Fibroblast of lung (primary cell): Measurements from ENCODE around the gene UBXN10. TPM values are rescaled to one million over a fixed set of nuclear protein-coding genes. Genes with fewer than 3 reads are reported as not detected.

Source experiments
- DNase-seq, 2 donors: peaks; one replicate each; pipeline versions ENCODE4 v3.0.0 to v3.0.0-alpha.2; 2010; ENCODE audit warnings: low read depth in 2 of 2
- H2AFZ ChIP-seq: 2 replicates; pipeline ENCODE4 v1.5.1; 2012; ENCODE audit warnings: low read length, control low read depth, inconsistent platforms
- H3K27ac ChIP-seq: 2 replicates; pipeline ENCODE4 v1.5.1; 2011; ENCODE audit warnings: low read length, control low read depth; ENCODE audit not compliant: insufficient read depth
- H3K27me3 ChIP-seq: 2 replicates; pipeline ENCODE4 v1.5.1; 2011; ENCODE audit warnings: mild to moderate bottlenecking, low read length; ENCODE audit not compliant: control insufficient read depth, insufficient read depth
- H3K36me3 ChIP-seq: 2 replicates; pipeline ENCODE4 v1.5.1; 2011; ENCODE audit warnings: low read length; ENCODE audit not compliant: control insufficient read depth, insufficient read depth
- H3K4me1 ChIP-seq: 2 replicates; pipeline ENCODE4 v1.5.1; 2011; ENCODE audit warnings: low read length; ENCODE audit not compliant: control insufficient read depth, insufficient read depth; ENCODE audit errors: extremely low read depth
- H3K4me2 ChIP-seq: 2 replicates; pipeline ENCODE4 v1.5.1; 2011; ENCODE audit warnings: low read length, control low read depth; ENCODE audit not compliant: insufficient read depth; ENCODE audit errors: extremely low read depth
- H3K4me3 ChIP-seq, 4 experiments: fragments of 200-600 bp in 1 of 4; sonication (generic) in 1 of 4; replicated peaks in 1 of 4; 2 replicates each; pipeline ENCODE4 v1.5.1; 2011 to 2016; ENCODE audit warnings: low read length in 4 of 4, low read depth in 3 of 4, mild to moderate bottlenecking in 3 of 4, control low read depth in 2 of 4, inconsistent platforms in 1 of 4, mixed read lengths in 1 of 4; ENCODE audit not compliant: insufficient read depth in 1 of 4; ENCODE audit errors: control extremely low read depth in 1 of 4
- H3K79me2 ChIP-seq: 2 replicates; pipeline ENCODE4 v1.5.1; 2012; ENCODE audit warnings: mild to moderate bottlenecking, low read length, inconsistent platforms; ENCODE audit not compliant: control insufficient read depth, insufficient read depth
- H3K9ac ChIP-seq: 2 replicates; pipeline ENCODE4 v1.5.1; 2011; ENCODE audit warnings: mild to moderate bottlenecking, low read length, control low read depth; ENCODE audit not compliant: insufficient read depth
- H3K9me3 ChIP-seq: 2 replicates; pipeline ENCODE4 v1.5.1; 2012; ENCODE audit warnings: low read depth, low read length; ENCODE audit not compliant: control insufficient read depth, insufficient read depth
- H4K20me1 ChIP-seq: 2 replicates; pipeline ENCODE4 v1.5.1; 2011; ENCODE audit warnings: low read length; ENCODE audit not compliant: control insufficient read depth, insufficient read depth; ENCODE audit errors: extremely low read depth
- EZH2 ChIP-seq: IDR thresholded peaks from 2 replicates; pipeline ENCODE4 v1.5.1; 2012; ENCODE audit warnings: low read length, control low read depth, mild to moderate bottlenecking; ENCODE audit errors: missing control alignments
- polyA plus RNA-seq, 2 donors: library from polyadenylated mRNA; depleted of rRNA in 1 of 2; stranded (reverse) in 1 of 2; unstranded in 1 of 2; fragments of >200 nt; gene quantifications; 2 replicates each; pipeline ENCODE4 v1.2.1, GENCODE V29; 2011 to 2012; ENCODE audit warnings: missing spikeins in 1 of 2
- total RNA-seq: library from RNA; depleted of rRNA; stranded (reverse); fragments of >200 nt; gene quantifications from 2 replicates; pipeline ENCODE4 v1.2.1, GENCODE V29; 2014
- TF ChIP-seq, protein P1 (sequence below), 2 donors: IDR thresholded peaks in 1 of 2; conservative IDR thresholded peaks in 1 of 2; 1 replicate in 1 of 2; 2 replicates in 1 of 2; pipeline ENCODE4 v1.5.1; 2011 to 2012; ENCODE audit warnings: low read length in 2 of 2, control low read depth in 1 of 2, inconsistent platforms in 1 of 2, low read depth in 1 of 2, mild to moderate bottlenecking in 1 of 2

UBXN10 gene
- total and polyA plus RNA-seq, 2 donors (not counting 1 experiment from before 2014, with no cell fraction given): 0.33 TPM; not detected in 1

DNA sequence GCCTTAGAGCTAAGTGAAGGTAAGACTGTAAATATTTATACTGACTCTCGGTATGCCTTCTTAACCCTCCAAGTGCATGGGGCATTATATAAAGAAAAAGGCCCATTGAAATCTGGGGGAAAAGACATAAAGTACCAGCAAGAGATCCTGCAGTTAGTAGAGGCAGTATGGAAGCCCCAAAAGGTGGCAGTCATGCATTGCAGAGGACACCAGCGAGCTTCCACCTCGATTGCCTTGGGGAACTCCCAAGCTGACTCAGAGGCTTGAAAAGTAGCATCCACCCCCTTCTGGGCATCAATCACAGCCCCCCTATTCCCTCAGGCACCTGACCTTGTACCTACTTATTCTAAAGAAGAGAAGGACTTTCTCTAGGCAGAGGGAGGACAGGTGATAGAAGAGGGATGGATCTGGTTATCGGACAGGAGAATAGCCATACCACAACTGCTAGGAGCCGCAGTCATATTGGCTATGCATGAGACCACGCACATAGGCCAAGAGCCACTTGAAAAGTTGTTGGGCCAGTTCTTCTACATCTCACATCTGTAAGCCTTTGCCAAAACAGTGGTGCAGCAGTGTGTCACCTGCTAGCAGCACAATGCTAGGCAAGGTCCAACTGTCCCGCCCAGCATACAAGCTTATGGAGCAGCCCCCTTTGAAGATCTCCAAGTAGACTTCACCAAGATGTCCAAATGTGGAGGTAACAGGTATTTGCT lies 27.4 kb upstream of the UBXN10 start:
- Histone ChIP-seq H3K36me3 (no peaks in the 10 kb centered on the region), H3K4me3 (no peak overlapping the region), H3K4me2 (no peak overlapping the region), H3K27me3 (no peaks in the 10 kb centered on the region), H4K20me1 (no peaks in the 10 kb centered on the region), H3K79me2 (no peaks in the 10 kb centered on the region), H3K27ac (no peak overlapping the region), H3K9me3 (no peaks in the 10 kb centered on the region), H3K4me1 (no peaks in the 10 kb centered on the region), H3K9ac (no peak overlapping the region), H2AFZ (no peak overlapping the region)
- TF ChIP-seq EZH2: no peak
- TF ChIP-seq, protein P1, sequence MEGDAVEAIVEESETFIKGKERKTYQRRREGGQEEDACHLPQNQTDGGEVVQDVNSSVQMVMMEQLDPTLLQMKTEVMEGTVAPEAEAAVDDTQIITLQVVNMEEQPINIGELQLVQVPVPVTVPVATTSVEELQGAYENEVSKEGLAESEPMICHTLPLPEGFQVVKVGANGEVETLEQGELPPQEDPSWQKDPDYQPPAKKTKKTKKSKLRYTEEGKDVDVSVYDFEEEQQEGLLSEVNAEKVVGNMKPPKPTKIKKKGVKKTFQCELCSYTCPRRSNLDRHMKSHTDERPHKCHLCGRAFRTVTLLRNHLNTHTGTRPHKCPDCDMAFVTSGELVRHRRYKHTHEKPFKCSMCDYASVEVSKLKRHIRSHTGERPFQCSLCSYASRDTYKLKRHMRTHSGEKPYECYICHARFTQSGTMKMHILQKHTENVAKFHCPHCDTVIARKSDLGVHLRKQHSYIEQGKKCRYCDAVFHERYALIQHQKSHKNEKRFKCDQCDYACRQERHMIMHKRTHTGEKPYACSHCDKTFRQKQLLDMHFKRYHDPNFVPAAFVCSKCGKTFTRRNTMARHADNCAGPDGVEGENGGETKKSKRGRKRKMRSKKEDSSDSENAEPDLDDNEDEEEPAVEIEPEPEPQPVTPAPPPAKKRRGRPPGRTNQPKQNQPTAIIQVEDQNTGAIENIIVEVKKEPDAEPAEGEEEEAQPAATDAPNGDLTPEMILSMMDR (conservative IDR thresholded peaks at IDR 0.05 in 1 of 2, IDR thresholded peaks at IDR 0.05 in 1 of 2; ENCODE audit: low read depth in 1 of 2, low read length in 2 of 2): no peak
- DNase-seq: no peak

DNA sequence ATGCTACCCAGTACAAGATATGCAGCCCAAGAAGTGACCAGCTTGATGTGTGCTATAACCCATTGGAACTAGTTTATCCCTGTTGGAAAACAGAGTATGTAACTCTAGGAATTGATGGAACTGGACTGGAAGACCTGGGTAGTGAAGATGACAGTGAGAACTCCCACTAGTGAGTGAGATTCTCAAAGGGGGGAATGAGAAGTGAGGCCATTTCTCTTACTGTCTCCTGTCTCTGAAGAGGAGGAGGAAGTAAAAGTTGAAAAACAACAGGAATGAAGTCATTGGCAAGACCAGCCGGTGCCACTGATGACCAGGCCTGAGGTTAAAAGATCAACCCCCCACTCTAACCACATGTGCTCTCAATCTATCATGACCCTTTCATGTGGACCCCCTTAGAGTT lies 25.9 kb upstream of the UBXN10 start:
- Histone ChIP-seq H3K4me3 (no peak overlapping the region), H2AFZ (no peak overlapping the region), H3K4me2 (no peak overlapping the region), H3K27me3 (no peaks in the 10 kb centered on the region), H3K36me3 (no peaks in the 10 kb centered on the region), H3K79me2 (no peaks in the 10 kb centered on the region), H3K9me3 (no peaks in the 10 kb centered on the region), H3K27ac (no peak overlapping the region), H3K9ac (no peak overlapping the region), H4K20me1 (no peaks in the 10 kb centered on the region), H3K4me1 (no peaks in the 10 kb centered on the region)
- TF ChIP-seq EZH2: no peak
- TF ChIP-seq, protein P1 (conservative IDR thresholded peaks at IDR 0.05 in 1 of 2, IDR thresholded peaks at IDR 0.05 in 1 of 2; ENCODE audit: low read depth in 1 of 2, low read length in 2 of 2): no peak
- DNase-seq: peak; percentile 12 to 25

DNA sequence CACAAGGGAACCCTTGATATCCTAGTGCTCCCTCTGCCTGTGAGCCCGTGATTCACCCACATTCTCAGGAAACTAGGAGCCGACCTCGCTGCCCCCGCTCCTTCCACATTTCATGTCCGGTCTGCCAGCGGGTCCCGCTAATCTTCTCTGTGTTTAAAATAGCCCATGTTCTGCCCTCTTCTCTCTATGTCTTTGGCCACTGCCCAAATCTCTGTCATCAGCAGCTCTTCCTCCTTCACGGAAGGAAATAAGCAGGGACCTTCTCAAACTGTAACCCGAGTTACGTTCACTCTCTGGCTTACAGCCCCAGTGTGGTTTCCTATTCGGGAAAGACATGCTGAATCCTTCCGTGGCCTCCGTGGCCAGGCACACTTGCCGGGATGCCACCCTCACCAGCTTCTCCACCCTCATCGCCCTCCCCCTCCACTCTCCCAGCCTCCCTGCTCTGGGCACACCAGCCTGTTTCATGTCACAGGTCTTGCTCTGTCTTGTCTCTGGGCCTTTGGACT lies 21.1 kb upstream of the UBXN10 start:
- H2AFZ ChIP-seq: no peak overlapping the region
- H3K27ac ChIP-seq: no peak overlapping the region
- peaks cover 8% of the 10 kb centered on the region for H3K27me3 ChIP-seq
- H3K9me3 ChIP-seq: no peaks in the 10 kb centered on the region
- no peak overlapping the region for H3K4me2 ChIP-seq
- H3K4me1 ChIP-seq: no peaks in the 10 kb centered on the region
- no peak overlapping the region for H3K4me3 ChIP-seq
- no peak for TF ChIP-seq EZH2
- TF ChIP-seq, protein P1 (conservative IDR thresholded peaks at IDR 0.05 in 1 of 2, IDR thresholded peaks at IDR 0.05 in 1 of 2; ENCODE audit: low read depth in 1 of 2, low read length in 2 of 2): peak in 1 of 2 donors; percentile 30
- no peaks in the 10 kb centered on the region for H3K36me3 ChIP-seq
- peak in 1 of 2 donors; percentile 24 for DNase-seq
- H4K20me1 ChIP-seq: no peaks in the 10 kb centered on the region
- H3K79me2 ChIP-seq: no peaks in the 10 kb centered on the region
- H3K9ac ChIP-seq: no peak overlapping the region
